GM12872 (cell line): ENCODE data around the gene ARHGAP42.

Experiments
- CTCF ChIP-seq: IDR thresholded peaks from 3 replicates; pipeline ENCODE4 v1.5.1; 2011; ENCODE audit warnings: low read depth, mild to moderate bottlenecking, low read length, moderate library complexity; ENCODE audit not compliant: insufficient read depth

Gene ARHGAP42

GRCh38 chr11:100920593-100920992 lies 233.5 kb downstream of the ARHGAP42 start:
- TF ChIP-seq CTCF = no peak

GRCh38 chr11:100922121-100922520 lies 235.0 kb downstream of the ARHGAP42 start:
- TF ChIP-seq CTCF = no peak

- no peak for TF ChIP-seq CTCF
Observed at GRCh38 chr11:100923555-100923954, 236.5 kb downstream of the ARHGAP42 start.

GRCh38 chr11:100925935-100926334 lies 238.8 kb downstream of the ARHGAP42 start:
- TF ChIP-seq CTCF = no peak

- TF ChIP-seq CTCF = no peak
Observed at GRCh38 chr11:100927579-100927978, 240.5 kb downstream of the ARHGAP42 start.

- no peak for TF ChIP-seq CTCF
Observed at GRCh38 chr11:100928426-100928825, 241.3 kb downstream of the ARHGAP42 start.

- TF ChIP-seq CTCF = no peak
Observed at GRCh38 chr11:100929377-100929776, 242.3 kb downstream of the ARHGAP42 start.
